H1 (cell line): Measurements from ENCODE around the gene PGP. TPM values are rescaled to one million over a fixed set of nuclear protein-coding genes. Genes with fewer than 3 reads are reported as not detected.

Source experiments
- CTCF ChIA-PET: fragments of 300-600 bp; sonication (Branson Sonifier 250); formaldehyde crosslinking; loops from one replicate; lab custom pipeline; 2021; ENCODE audit not compliant: partially characterized antibody; lab: Charles Lee
- POLR2A ChIA-PET: fragments of 300-600 bp; sonication (Branson Sonifier 250); formaldehyde crosslinking; loops from one replicate; lab custom pipeline; 2021; ENCODE audit warnings: inconsistent platforms; ENCODE audit not compliant: partially characterized antibody; lab: Charles Lee
- DNase-seq, 2 experiments: peaks; one replicate each; pipeline versions ENCODE4 v3.0.0 to v3.0.0-alpha.2; 2010 to 2022; ENCODE audit warnings: low spot score in 2 of 2, low read depth in 1 of 2, mixed read lengths in 1 of 2
- FAIRE-seq: peaks from 2 replicates; lab custom pipeline; 2011; peaks lifted over from hg19 to GRCh38; lab: Jason Lieb, UNC
- H2AFZ ChIP-seq: 2 replicates; pipeline ENCODE4 v1.8.1; 2012; ENCODE audit warnings: low read length, inconsistent platforms
- H2AK5ac ChIP-seq: 2 replicates; pipeline ENCODE4 v1.6.1; 2013; ENCODE audit warnings: low read depth, low read length
- H2BK120ac ChIP-seq: replicated peaks from 2 replicates; pipeline ENCODE3; 2013; ENCODE audit warnings: low read depth, low read length, inconsistent platforms
- H2BK12ac ChIP-seq: 2 replicates; pipeline ENCODE4 v1.6.1; 2013; ENCODE audit warnings: low read depth, low read length
- H2BK15ac ChIP-seq: 2 replicates; pipeline ENCODE4 v1.6.1; 2013; ENCODE audit warnings: low read length
- H2BK20ac ChIP-seq: 2 replicates; pipeline ENCODE4 v1.6.1; 2013; ENCODE audit warnings: low read length
- H2BK5ac ChIP-seq: 2 replicates; pipeline ENCODE4 v1.6.1; 2013; ENCODE audit warnings: low read depth, low read length
- H3K14ac ChIP-seq: 2 replicates; pipeline ENCODE4 v1.6.1; 2013; ENCODE audit warnings: inconsistent platforms; ENCODE audit not compliant: insufficient read length
- H3K18ac ChIP-seq: 2 replicates; pipeline ENCODE4 v1.6.1; 2013; ENCODE audit warnings: low read length; ENCODE audit errors: extremely low read depth
- H3K23ac ChIP-seq: 2 replicates; pipeline ENCODE4 v1.6.1; 2013; ENCODE audit warnings: inconsistent platforms; ENCODE audit not compliant: insufficient read length
- H3K23me2 ChIP-seq: 2 replicates; pipeline ENCODE4 v1.6.1; 2013; ENCODE audit warnings: low read depth, low read length
- H3K27ac ChIP-seq: 2 replicates; pipeline ENCODE4 v1.6.1; 2011; ENCODE audit warnings: low read depth, low read length, inconsistent platforms
- H3K27me3 ChIP-seq, 4 experiments: replicated peaks in 1 of 4; 1 replicate in 1 of 4; 2 replicates in 3 of 4; pipeline versions ENCODE4 v1.6.1 to v1.8.1; 2011 to 2013; ENCODE audit warnings: low read length in 3 of 4, mild to moderate bottlenecking in 3 of 4, inconsistent platforms in 2 of 4, mixed read lengths in 2 of 4, moderate library complexity in 1 of 4; ENCODE audit not compliant: control insufficient read depth in 3 of 4, insufficient read depth in 3 of 4; ENCODE audit errors: extremely low read depth in 1 of 4
- H3K36me3 ChIP-seq, 4 experiments: 2 replicates each; pipeline versions ENCODE4 v1.6.1 to v1.8.1; 2011 to 2013; ENCODE audit warnings: mild to moderate bottlenecking in 4 of 4, low read length in 3 of 4, moderate library complexity in 2 of 4, control low read depth in 1 of 4, inconsistent platforms in 1 of 4; ENCODE audit not compliant: insufficient read depth in 4 of 4, control insufficient read depth in 2 of 4
- H3K4ac ChIP-seq: replicated peaks from 2 replicates; pipeline ENCODE3; 2013; ENCODE audit warnings: low read length, low read depth, mixed read lengths, inconsistent platforms; ENCODE audit not compliant: insufficient read length
- H3K4me1 ChIP-seq, 4 experiments: replicated peaks in 1 of 4; 1 replicate in 1 of 4; 2 replicates in 3 of 4; pipeline versions ENCODE4 v1.6.1 to v1.8.1; 2011 to 2013; ENCODE audit warnings: low read length in 3 of 4, inconsistent platforms in 2 of 4, mixed read lengths in 1 of 4; ENCODE audit not compliant: insufficient read depth in 4 of 4, control insufficient read depth in 3 of 4
- H3K4me2 ChIP-seq, 2 experiments: 2 replicates each; pipeline versions ENCODE4 v1.6.1 to v1.8.1; 2011 to 2013; ENCODE audit warnings: low read depth in 2 of 2, low read length in 2 of 2, control low read depth in 1 of 2, inconsistent platforms in 1 of 2, mild to moderate bottlenecking in 1 of 2; ENCODE audit not compliant: insufficient read depth in 1 of 2
- H3K4me3 ChIP-seq, 4 experiments: fragments of 200-600, 300-600 bp in 1 of 4; sonication (generic), shearing (Covaris generic), sonication (Bioruptor Twin) in 1 of 4; 2 replicates each; pipeline versions ENCODE4 v1.5.1 to v1.8.1; 2011 to 2016; ENCODE audit warnings: low read length in 4 of 4, low read depth in 3 of 4, control low read depth in 2 of 4, inconsistent platforms in 2 of 4, mild to moderate bottlenecking in 2 of 4, mixed read lengths in 1 of 4, moderate library complexity in 1 of 4; ENCODE audit not compliant: insufficient read depth in 2 of 4; ENCODE audit errors: extremely low read depth in 1 of 4
- H3K56ac ChIP-seq: replicated peaks from 2 replicates; pipeline ENCODE3; 2013; ENCODE audit warnings: low read depth, mild to moderate bottlenecking, mixed read lengths, low read length, inconsistent platforms; ENCODE audit not compliant: insufficient read length
- H3K79me1 ChIP-seq: 2 replicates; pipeline ENCODE4 v1.6.1; 2013; ENCODE audit warnings: low read depth, low read length, control low read depth
- H3K79me2 ChIP-seq, 2 experiments: 2 replicates each; pipeline versions ENCODE4 v1.6.1 to v1.8.1; 2012 to 2013; ENCODE audit warnings: low read length in 2 of 2, mild to moderate bottlenecking in 2 of 2, inconsistent platforms in 1 of 2; ENCODE audit not compliant: insufficient read depth in 2 of 2, control insufficient read depth in 1 of 2
- H3K9ac ChIP-seq, 4 experiments: replicated peaks in 1 of 4; 1 replicate in 1 of 4; 2 replicates in 3 of 4; pipeline versions ENCODE4 v1.6.1 to v1.8.1; 2011 to 2013; ENCODE audit warnings: low read depth in 3 of 4, low read length in 3 of 4, control low read depth in 2 of 4, mild to moderate bottlenecking in 2 of 4, moderate library complexity in 2 of 4, inconsistent platforms in 1 of 4; ENCODE audit errors: extremely low read depth in 1 of 4
- H3K9me3 ChIP-seq, 2 experiments: 2 replicates each; pipeline versions ENCODE4 v1.6.1 to v1.8.1; 2012 to 2013; ENCODE audit warnings: mild to moderate bottlenecking in 2 of 2, moderate library complexity in 2 of 2, control low read depth in 1 of 2, inconsistent platforms in 1 of 2, low read depth in 1 of 2, low read length in 1 of 2, mixed read lengths in 1 of 2; ENCODE audit not compliant: insufficient read depth in 2 of 2
- H4K20me1 ChIP-seq, 2 experiments: replicated peaks in 1 of 2; 2 replicates each; pipeline versions ENCODE3 to v1.8.1; 2011 to 2013; ENCODE audit warnings: inconsistent platforms in 2 of 2, low read length in 2 of 2, mild to moderate bottlenecking in 1 of 2; ENCODE audit not compliant: insufficient read depth in 2 of 2, control insufficient read depth in 1 of 2
- H4K5ac ChIP-seq: 2 replicates; pipeline ENCODE4 v1.6.1; 2013; ENCODE audit warnings: low read length, low read depth, mixed read lengths, inconsistent platforms; ENCODE audit not compliant: insufficient read length
- H4K8ac ChIP-seq: 2 replicates; pipeline ENCODE4 v1.8.0; 2013; ENCODE audit warnings: mild to moderate bottlenecking, moderate library complexity, low read length, inconsistent platforms; ENCODE audit not compliant: insufficient read depth; ENCODE audit errors: extremely low read depth
- H4K91ac ChIP-seq: replicated peaks from 2 replicates; pipeline ENCODE3; 2013; ENCODE audit warnings: low read length, mixed read lengths, inconsistent platforms; ENCODE audit not compliant: insufficient read length
- FOSL1 ChIP-seq: IDR thresholded peaks from 2 replicates; pipeline ENCODE4 v1.6.1; 2011; ENCODE audit warnings: mild to moderate bottlenecking, low read depth, low read length, moderate library complexity; ENCODE audit not compliant: insufficient read depth
- JUN ChIP-seq: IDR thresholded peaks from 2 replicates; pipeline ENCODE4 v1.6.1; 2011; ENCODE audit warnings: low read depth, mild to moderate bottlenecking, improper control_type of control experiment, low read length
- RAD21 ChIP-seq, 2 experiments: IDR thresholded peaks in 1 of 2; conservative IDR thresholded peaks in 1 of 2; 2 replicates each; pipeline ENCODE4 v1.6.1; 2011; ENCODE audit warnings: low read depth in 2 of 2, low read length in 2 of 2, improper control_type of control experiment in 1 of 2, inconsistent platforms in 1 of 2, mild to moderate bottlenecking in 1 of 2, moderate library complexity in 1 of 2
- WGBS, 2 experiments: shearing (Covaris generic) in 1 of 2; methylation state at CpG; one replicate each; pipeline versions ENCODE4 v1.1.6 to v1.1.7; 2013 to 2015; ENCODE audit warnings: low lambda C conversion rate in 2 of 2, mixed read lengths in 2 of 2, inconsistent platforms in 1 of 2, low coverage in 1 of 2, missing lambda C conversion rate in 1 of 2; ENCODE audit not compliant: insufficient replicate concordance in 2 of 2, insufficient coverage in 1 of 2, insufficient read length in 1 of 2; ENCODE audit errors: extremely low coverage in 1 of 2, missing lambda C conversion rate in 1 of 2; 5-methylcytosine and 5-hydroxymethylcytosine counted together
- polyA plus RNA-seq, 7 experiments: library from polyadenylated mRNA; depleted of rRNA in 3 of 7; stranded (reverse) in 5 of 7; unstranded in 2 of 7; fragments of >200 nt in 5 of 7; fragments of 200-250 nt in 2 of 7; gene quantifications; 1 replicate in 5 of 7; 2 replicates in 1 of 7; 4 replicates in 1 of 7; pipeline versions ENCODE4 v1.2.1 to v1.2.3, GENCODE V29; 2011 to 2013; ENCODE audit warnings: missing spikeins in 2 of 7, mixed read lengths in 2 of 7
- total RNA-seq: library from RNA; stranded (reverse); fragmentation: NEBNext Ultra II Directional; extraction: Animal tissue kit (Norgen Biotek cat#: 25700); gene quantifications from 2 replicates; pipeline ENCODE4 v1.2.1, GENCODE V29; 2021
- TF ChIP-seq, protein P1 (sequence below), 3 experiments: IDR thresholded peaks; 1 replicate in 2 of 3; 2 replicates in 1 of 3; pipeline versions ENCODE4 v1.5.1 to v1.6.1; 2011; ENCODE audit warnings: low read length in 3 of 3, mild to moderate bottlenecking in 3 of 3, inconsistent platforms in 2 of 3, low read depth in 1 of 3, moderate library complexity in 1 of 3; ENCODE audit not compliant: insufficient read depth in 1 of 3; ENCODE audit errors: control extremely low read depth in 1 of 3

PGP gene
- total and polyA plus RNA-seq, 2 of the 8 experiments (the other 6 are each of a cell fraction or from before 2014, with no cell fraction given) = 30.9 to 55.9 TPM

DNA sequence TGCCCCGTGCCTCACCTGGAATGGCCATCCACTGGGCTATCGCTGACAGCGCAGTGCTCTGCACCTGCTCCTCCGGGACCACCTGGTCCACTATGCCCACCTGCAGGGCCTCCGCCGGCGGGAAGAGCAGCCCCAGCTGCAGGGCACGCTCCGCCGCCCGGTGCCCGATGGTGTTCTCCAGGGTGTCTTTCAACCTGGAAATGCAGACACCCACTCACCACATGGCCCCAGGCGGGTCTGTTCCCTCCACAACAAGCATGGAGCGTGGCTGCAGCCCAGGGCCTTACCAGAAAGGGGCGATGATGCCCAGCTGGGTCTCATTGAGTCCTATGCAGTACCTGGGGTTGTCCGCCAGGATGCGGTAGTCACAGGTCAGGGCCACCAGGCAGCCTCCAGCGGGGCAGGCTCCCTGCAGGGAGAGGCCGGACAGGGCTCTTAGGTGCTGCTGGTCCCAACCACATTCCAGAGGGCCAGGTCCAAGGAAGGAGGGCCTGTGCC lies 28.4 kb upstream of the PGP start:
- H3K4ac ChIP-seq = no peak overlapping the region
- peaks cover 0 to 6% (median 2%) of the 10 kb centered on the region in 4 experiments; a peak in 3 of 7 replicates for H3K4me1 ChIP-seq
- no peak overlapping the region for H3K4me3 ChIP-seq
- H3K36me3 ChIP-seq = peaks cover 18 to 41% (median 32%) of the 10 kb centered on the region in 4 experiments
- WGBS, 2 experiments = 95% methylated on average over 19 of the region's 19 CpGs; no CpG with 5 or more reads in 1 of the 2 experiments
- TF ChIP-seq, protein P1, sequence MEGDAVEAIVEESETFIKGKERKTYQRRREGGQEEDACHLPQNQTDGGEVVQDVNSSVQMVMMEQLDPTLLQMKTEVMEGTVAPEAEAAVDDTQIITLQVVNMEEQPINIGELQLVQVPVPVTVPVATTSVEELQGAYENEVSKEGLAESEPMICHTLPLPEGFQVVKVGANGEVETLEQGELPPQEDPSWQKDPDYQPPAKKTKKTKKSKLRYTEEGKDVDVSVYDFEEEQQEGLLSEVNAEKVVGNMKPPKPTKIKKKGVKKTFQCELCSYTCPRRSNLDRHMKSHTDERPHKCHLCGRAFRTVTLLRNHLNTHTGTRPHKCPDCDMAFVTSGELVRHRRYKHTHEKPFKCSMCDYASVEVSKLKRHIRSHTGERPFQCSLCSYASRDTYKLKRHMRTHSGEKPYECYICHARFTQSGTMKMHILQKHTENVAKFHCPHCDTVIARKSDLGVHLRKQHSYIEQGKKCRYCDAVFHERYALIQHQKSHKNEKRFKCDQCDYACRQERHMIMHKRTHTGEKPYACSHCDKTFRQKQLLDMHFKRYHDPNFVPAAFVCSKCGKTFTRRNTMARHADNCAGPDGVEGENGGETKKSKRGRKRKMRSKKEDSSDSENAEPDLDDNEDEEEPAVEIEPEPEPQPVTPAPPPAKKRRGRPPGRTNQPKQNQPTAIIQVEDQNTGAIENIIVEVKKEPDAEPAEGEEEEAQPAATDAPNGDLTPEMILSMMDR (IDR thresholded peaks at IDR 0.05; ENCODE audit: control extremely low read depth in 1 of 3, insufficient read depth in 1 of 3, low read depth in 1 of 3, low read length in 3 of 3) = peak; percentile 62 to 84 (median 64)
- TF ChIP-seq RAD21 (IDR thresholded peaks at IDR 0.05 in 1 of 2, conservative IDR thresholded peaks at IDR 0.05 in 1 of 2; ENCODE audit: low read depth in 2 of 2, low read length in 2 of 2) (peak; percentile 27 to 44; a peak in 3 of 4 replicates), FOSL1 (no peak), JUN (no peak)
- H3K23ac ChIP-seq = no peak overlapping the region
- peaks cover 2% of the 10 kb centered on the region; the same call in 1 of the 2 replicates for H3K23me2 ChIP-seq
- H2BK120ac ChIP-seq = no peak overlapping the region
- no peak overlapping the region for H3K56ac ChIP-seq
- H4K5ac ChIP-seq = no peak overlapping the region
- no peak overlapping the region for H3K27ac ChIP-seq
- H2BK15ac ChIP-seq = no peak overlapping the region
- no peak overlapping the region for H2BK5ac ChIP-seq
- H3K27me3 ChIP-seq = peaks cover 0 to 2% (median 1%) of the 10 kb centered on the region in 4 experiments; a peak in 2 of 7 replicates
- ChIA-PET POLR2A (interaction anchor here (0.6 to 8.6 kb wide), 5 partner anchors 10 to 160 kb away, joined by 3 to 181 read pairs (median 3); partner anchors contain the start of genes ECI1 and TRAF7), CTCF (interaction anchor here (1.8 kb wide), 1 partner anchor 10 kb away, joined by 10 read pairs; no protein-coding TSS in a partner anchor)
- no peaks in the 10 kb centered on the region; the same call in 1 of the 2 replicates for H3K79me1 ChIP-seq
- H3K9ac ChIP-seq = no peak overlapping the region
- H2BK20ac ChIP-seq = no peak overlapping the region
- H4K20me1 ChIP-seq = peaks cover 4 to 20% of the 10 kb centered on the region in 2 experiments
- no peak overlapping the region for H3K4me2 ChIP-seq
- peak in 1 of 2 experiments; percentile 70 for DNase-seq
- no peak overlapping the region for H3K18ac ChIP-seq
- no peaks in the 10 kb centered on the region for H3K79me2 ChIP-seq
- FAIRE-seq = no peak
- no peak overlapping the region for H4K91ac ChIP-seq
- H3K14ac ChIP-seq = no peak overlapping the region
- H2AK5ac ChIP-seq = no peak overlapping the region
- H4K8ac ChIP-seq = no peak overlapping the region
- H2AFZ ChIP-seq = no peak overlapping the region
- no peaks in the 10 kb centered on the region for H3K9me3 ChIP-seq
- no peak overlapping the region for H2BK12ac ChIP-seq
